HUES48 (cell line): ENCODE measurements around the gene ADSS1.

ENCODE experiments used
- H3K27ac ChIP-seq: one replicate; pipeline ENCODE4 v1.7.0; 2013; ENCODE audit warnings: low read depth, low read length, inconsistent platforms
- H3K27me3 ChIP-seq: 2 replicates; pipeline ENCODE4 v1.6.1; 2013; ENCODE audit warnings: mild to moderate bottlenecking, low read length; ENCODE audit not compliant: control insufficient read depth, insufficient read depth
- H3K36me3 ChIP-seq: 2 replicates; pipeline ENCODE4 v1.6.1; 2013; ENCODE audit warnings: low read length; ENCODE audit not compliant: control insufficient read depth, insufficient read depth
- H3K4me1 ChIP-seq: 2 replicates; pipeline ENCODE4 v1.6.1; 2013; ENCODE audit warnings: mild to moderate bottlenecking, low read length; ENCODE audit not compliant: control insufficient read depth, insufficient read depth
- H3K4me3 ChIP-seq: 2 replicates; pipeline ENCODE4 v1.5.1; 2013; ENCODE audit warnings: mild to moderate bottlenecking, low read depth, low read length
- H3K9ac ChIP-seq: 2 replicates; pipeline ENCODE4 v1.6.1; 2013; ENCODE audit warnings: mild to moderate bottlenecking, low read depth, low read length, moderate library complexity
- H3K9me3 ChIP-seq: 2 replicates; pipeline ENCODE4 v1.6.1; 2013; ENCODE audit warnings: low read length; ENCODE audit not compliant: control insufficient read depth, insufficient read depth

ADSS1 gene

DNA sequence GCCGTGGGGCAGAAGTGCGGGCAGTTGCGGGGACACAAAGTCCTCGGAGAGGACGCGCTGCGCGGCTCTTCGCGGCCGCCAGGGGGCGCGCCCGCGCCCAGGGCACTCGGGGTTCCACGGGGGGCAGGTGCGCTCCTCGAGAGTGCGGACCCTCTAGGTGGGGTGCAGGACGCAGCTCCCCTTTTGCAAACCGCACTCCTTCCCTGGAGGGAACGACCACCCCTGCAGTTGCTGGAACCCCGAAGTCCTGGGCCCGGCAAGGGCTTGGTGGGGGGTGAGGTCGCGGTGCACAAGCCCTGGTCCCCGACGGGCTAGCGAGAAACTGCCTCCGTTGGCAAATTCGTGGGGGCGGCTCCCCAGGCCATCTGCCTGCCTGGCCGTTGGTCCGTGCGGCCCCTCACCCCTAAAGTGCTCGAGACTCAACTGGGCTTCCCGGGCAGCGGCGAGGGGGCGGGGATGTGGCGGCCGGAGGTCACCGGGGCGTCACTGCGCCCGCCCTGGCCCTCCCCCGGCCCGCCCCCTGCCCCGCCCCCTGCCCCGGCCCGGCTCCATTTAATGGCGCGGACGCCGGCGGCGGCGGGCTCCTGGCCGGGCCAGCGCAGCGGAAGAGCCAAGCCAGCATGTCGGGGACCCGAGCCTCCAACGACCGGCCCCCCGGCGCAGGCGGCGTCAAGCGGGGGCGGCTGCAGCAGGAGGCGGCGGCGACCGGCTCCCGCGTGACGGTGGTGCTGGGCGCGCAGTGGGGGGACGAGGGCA, at the start of gene ADSS1:
TSS of gene ADSS1 (plus strand) at position 579 of the 756 bp plus-strand sequence. CDS start at position 621, 42 bp downstream.
- peak within 1 kb of the TSS; percentile 79 for H3K4me3 ChIP-seq
- H3K36me3 ChIP-seq, result no peaks in the 10 kb centered on the region
- no peaks in the 10 kb centered on the region for H3K9me3 ChIP-seq
- H3K27ac ChIP-seq, result no peak within 1 kb of the TSS
- no peak within 1 kb of the TSS for H3K9ac ChIP-seq
- H3K27me3 ChIP-seq, result no peaks in the 10 kb centered on the region; the same call in none of the 2 replicates
- H3K4me1 ChIP-seq, result peaks cover 11% of the 10 kb centered on the region; the same call in 1 of the 2 replicates

DNA sequence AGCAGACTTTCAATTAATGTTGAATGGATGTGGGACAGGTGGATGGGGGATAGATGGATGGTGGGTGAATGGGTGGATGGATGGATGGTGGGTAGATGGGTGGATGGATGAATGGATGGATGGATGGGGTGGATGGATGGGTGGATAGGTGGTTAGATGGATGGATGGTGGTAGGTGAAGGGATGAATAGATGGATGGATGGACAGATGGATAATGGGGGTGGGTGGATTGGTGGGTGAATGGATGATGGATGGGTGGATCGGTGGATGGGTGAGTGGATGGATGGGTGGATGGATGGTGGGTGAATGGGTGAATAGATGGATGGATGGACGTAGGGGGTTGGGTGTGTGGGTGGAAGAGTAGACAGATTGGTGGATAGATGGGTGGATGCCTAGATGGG, 48.6 kb upstream of the ADSS1 start:
- Histone ChIP-seq H3K36me3 (no peaks in the 10 kb centered on the region), H3K27ac (no peak overlapping the region), H3K9ac (no peak overlapping the region), H3K4me1 (peaks cover 31% of the 10 kb centered on the region), H3K9me3 (no peaks in the 10 kb centered on the region), H3K27me3 (peaks cover 6% of the 10 kb centered on the region; the same call in 1 of the 2 replicates), H3K4me3 (no peak overlapping the region)

DNA sequence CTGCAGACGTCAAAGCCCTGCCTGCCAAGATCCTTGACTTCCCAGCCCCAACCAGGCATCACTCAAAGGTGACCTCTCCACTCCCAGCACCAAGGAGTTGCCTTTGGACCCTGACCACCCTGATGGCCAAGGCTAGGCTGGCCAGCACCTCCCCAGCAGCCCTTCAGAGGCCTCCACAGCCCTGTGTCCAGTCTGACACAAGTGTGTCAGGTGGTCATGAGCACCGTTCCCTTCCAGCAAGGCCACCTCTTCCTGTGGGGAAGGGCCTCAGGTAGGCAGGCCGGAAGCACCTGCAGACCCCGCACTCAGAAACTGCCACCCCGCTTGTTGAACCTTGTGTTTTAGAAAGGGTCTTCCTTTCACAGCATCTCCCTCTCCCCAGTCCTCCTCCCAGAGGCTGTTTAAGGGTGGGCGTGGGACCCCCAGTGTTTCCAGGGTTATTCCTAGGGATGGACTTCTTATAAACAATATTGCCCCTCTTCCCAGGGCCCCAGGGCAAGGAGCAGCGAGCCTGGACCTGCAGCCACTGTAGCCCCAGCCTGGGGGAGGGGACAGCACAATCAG, 47.8 kb upstream of the ADSS1 start:
- no peak overlapping the region for H3K4me3 ChIP-seq
- peaks cover 6% of the 10 kb centered on the region; the same call in 1 of the 2 replicates for H3K27me3 ChIP-seq
- peak overlapping the region; percentile 94 for H3K27ac ChIP-seq
- H3K4me1 ChIP-seq, result peaks cover 38% of the 10 kb centered on the region
- H3K9me3 ChIP-seq, result no peaks in the 10 kb centered on the region
- no peak overlapping the region for H3K9ac ChIP-seq
- no peaks in the 10 kb centered on the region for H3K36me3 ChIP-seq

DNA sequence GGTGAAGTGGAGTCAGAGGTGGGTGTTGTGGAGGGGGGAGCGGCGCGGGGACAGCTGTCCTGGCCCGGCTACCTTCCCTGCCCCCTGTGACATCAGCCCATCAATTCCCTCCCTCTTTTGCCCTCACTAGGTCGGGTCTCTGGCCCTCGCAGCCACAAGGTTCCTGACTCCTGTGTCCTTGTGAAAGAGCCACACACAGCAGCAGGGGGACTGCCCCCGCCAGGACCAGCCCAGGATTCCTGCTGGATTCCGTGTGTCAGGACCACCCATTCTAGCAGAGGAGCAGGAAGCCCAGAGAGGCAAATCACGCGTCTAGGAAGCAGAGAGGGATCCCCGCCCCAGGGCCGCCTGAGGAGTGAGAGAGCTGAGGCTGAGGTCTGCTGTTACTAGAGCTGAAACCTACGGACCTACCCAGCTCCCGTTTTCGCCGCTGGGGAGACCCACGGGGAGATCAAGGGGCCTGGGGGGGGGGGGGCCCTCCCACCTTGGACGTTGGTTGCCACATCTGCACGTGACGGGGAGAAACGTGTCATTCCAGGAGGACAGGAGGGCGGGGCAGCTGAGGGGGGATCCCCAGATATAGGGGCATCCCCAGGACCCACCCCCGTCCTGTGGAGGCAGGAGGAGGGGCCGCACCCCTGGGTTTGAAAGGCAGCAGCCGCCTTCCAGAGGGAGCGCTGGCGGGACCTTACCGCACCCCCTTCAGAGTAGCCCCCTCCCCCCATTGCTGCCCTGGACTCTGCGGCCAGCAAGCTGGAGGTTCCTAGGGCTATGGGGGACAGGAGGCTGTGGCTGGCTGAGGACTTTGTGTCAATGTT, 47.1 kb upstream of the ADSS1 start:
- Histone ChIP-seq H3K27me3 (peaks cover 6% of the 10 kb centered on the region; the same call in 1 of the 2 replicates), H3K9me3 (no peaks in the 10 kb centered on the region), H3K4me1 (peaks cover 42% of the 10 kb centered on the region), H3K36me3 (no peaks in the 10 kb centered on the region), H3K27ac (peak overlapping the region; percentile 94), H3K9ac (peak overlapping the region; percentile 94), H3K4me3 (peak overlapping the region; percentile 73)

- no peaks in the 10 kb centered on the region for H3K36me3 ChIP-seq
- H3K27me3 ChIP-seq, result peaks cover 6% of the 10 kb centered on the region; the same call in 1 of the 2 replicates
- H3K4me1 ChIP-seq, result peaks cover 49% of the 10 kb centered on the region
- peak overlapping the region; percentile 73 for H3K4me3 ChIP-seq
- H3K27ac ChIP-seq, result peak overlapping the region; percentile 94
- H3K9ac ChIP-seq, result peak overlapping the region; percentile 94
- H3K9me3 ChIP-seq, result no peaks in the 10 kb centered on the region
These were observed 46.3 kb upstream of the ADSS1 start for GRCh38 chr14:104677512-104678332.

DNA sequence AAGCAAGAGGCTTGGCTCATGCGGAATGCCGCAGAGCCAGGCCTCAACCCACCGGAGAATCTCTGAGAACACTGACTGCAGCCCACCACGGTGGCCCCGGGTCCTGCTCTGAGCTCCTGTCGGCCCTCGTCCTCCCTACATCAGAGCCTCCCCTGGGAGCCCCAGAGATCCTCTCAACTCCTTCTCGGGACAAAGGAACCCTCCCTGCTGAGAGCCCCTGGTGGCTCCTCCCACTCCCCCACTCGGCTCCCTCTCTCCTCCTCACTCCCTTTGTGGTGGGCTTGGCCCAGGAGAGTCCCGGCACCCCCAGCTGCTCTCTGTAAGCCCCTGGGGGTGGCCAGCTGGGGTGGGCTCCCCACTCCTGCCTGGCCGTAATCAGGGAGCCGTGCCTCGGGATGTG, 45.7 kb upstream of the ADSS1 start:
- peak overlapping the region; percentile 73 for H3K4me3 ChIP-seq
- no peaks in the 10 kb centered on the region for H3K36me3 ChIP-seq
- peak overlapping the region; percentile 94 for H3K9ac ChIP-seq
- peaks cover 54% of the 10 kb centered on the region for H3K4me1 ChIP-seq
- H3K27ac ChIP-seq, result peak overlapping the region; percentile 94
- H3K9me3 ChIP-seq, result no peaks in the 10 kb centered on the region
- H3K27me3 ChIP-seq, result peaks cover 6% of the 10 kb centered on the region; the same call in 1 of the 2 replicates

- Histone ChIP-seq H3K9ac (no peak overlapping the region), H3K4me1 (peaks cover 57% of the 10 kb centered on the region), H3K4me3 (no peak overlapping the region), H3K36me3 (no peaks in the 10 kb centered on the region), H3K9me3 (no peaks in the 10 kb centered on the region), H3K27ac (no peak overlapping the region), H3K27me3 (peaks cover 6% of the 10 kb centered on the region; the same call in 1 of the 2 replicates)
These were observed 44.9 kb upstream of the ADSS1 start for GRCh38 chr14:104678901-104679705.

DNA sequence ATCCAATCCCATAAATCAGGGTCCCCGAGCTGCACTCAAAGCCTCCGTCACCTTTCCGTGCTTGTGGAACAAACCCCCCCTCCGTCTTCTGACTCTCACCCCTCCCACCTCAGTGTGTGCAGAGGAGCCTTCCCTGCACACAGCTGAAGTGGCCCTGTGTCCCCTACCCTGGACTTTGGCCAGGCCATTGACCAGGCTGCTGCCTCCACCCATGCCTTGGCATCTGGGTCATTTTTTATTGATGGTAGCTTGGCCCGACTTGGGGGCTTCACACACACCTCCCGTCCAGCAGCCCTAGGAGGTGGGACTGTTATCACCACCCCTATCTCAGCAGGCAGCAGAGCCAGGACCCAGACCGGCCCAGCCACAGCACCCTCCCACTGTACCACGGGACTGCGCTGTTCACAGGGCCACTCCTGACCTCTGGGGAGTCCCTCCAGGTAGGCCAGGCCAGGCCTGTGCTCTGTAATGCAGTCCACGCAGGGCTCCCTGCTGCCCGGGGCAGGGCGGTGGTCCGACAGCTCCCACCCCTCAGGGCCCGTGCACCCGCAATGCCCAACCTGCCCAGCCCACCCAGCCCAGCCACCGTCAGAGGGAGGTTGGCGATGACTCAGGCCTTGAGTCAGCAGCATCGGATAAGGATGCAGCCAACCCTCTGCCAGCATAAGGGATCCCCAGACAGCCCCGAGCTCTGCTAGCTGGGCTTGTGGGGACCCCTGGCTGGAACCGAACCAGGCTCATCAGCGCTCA, 43.8 kb upstream of the ADSS1 start:
- Histone ChIP-seq H3K9ac (no peak overlapping the region), H3K36me3 (no peaks in the 10 kb centered on the region), H3K27ac (peak overlapping the region; percentile 88), H3K9me3 (no peaks in the 10 kb centered on the region), H3K27me3 (peaks cover 6% of the 10 kb centered on the region; the same call in 1 of the 2 replicates), H3K4me1 (peaks cover 62% of the 10 kb centered on the region), H3K4me3 (no peak overlapping the region)

- Histone ChIP-seq H3K4me1 (peaks cover 62% of the 10 kb centered on the region), H3K27me3 (peaks cover 2% of the 10 kb centered on the region; the same call in 1 of the 2 replicates), H3K27ac (peak overlapping the region; percentile 88), H3K36me3 (no peaks in the 10 kb centered on the region), H3K4me3 (peak overlapping the region; percentile 53), H3K9ac (peak overlapping the region; percentile 42; the same call in 1 of the 2 replicates), H3K9me3 (no peaks in the 10 kb centered on the region)
These were observed 43.0 kb upstream of the ADSS1 start for GRCh38 chr14:104680806-104681688.
